HG03354 (cell line): Measurements from ENCODE around the gene KBTBD12.

ENCODE experiments used
- ATAC-seq: cut with Tn5 transposase; IDR thresholded peaks from one replicate; pipeline ENCODE4 v1.9.1; 2021; ENCODE audit warnings: mild to moderate bottlenecking; ENCODE audit not compliant: unreplicated experiment, poor library complexity, severe bottlenecking

KBTBD12 gene

GRCh38 chr3:127948211-127948610 is 33.2 kb downstream of the KBTBD12 start:
- ATAC-seq, result no peak

DNA sequence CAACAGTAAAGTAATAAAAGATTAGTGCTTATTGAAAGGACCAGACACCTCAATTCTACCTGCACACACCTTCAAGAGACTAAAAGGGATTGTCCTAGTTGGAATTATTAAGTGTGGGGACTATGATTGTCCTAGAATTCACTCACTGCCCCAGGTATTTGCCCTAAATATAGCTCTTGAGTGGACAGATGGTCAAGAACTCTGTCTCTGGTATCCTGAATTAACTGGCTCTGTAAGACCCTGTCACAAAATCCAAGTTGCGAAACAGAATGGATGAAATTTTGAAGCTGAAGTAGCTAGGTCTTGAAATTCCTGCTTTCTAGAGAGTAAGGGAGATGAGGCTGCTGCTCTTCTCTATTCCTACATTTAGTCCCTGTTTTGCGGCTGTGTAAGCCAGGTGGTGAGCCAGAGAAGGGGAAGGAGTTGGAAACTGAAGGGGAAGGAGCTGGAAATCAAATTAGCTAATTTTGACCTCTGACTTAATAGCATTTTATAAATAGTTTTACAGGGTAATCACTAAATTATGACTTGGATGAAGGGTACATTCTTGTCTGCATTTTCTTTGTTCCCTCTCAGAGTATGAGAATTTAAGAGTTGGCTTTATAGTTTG is 34.5 kb downstream of the KBTBD12 start:
- ATAC-seq, result no peak

GRCh38 chr3:127951276-127951675 is 36.2 kb downstream of the KBTBD12 start:
- ATAC-seq, result no peak

GRCh38 chr3:127953091-127954035 is 38.3 kb downstream of the KBTBD12 start:
- no peak for ATAC-seq

DNA sequence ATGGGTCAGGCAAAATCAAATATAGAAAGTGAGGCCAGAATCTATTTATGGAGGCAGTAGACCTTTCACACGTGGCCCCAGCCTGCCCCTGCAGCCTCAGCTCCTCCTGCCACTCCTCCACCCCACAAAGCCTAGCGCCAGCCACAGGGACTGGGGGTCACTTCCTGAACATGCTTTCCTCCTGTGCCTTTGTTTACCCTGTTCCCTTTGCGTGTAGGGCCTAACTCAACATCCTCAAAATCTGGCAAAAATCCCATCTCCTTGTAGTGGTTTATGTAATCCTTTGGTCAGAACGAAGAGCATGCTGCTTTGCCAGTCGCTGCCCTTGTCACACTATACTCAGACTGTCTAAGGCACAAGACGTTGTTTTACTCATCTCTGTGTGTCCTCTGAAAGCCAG is 39.6 kb downstream of the KBTBD12 start:
- ATAC-seq, result no peak

GRCh38 chr3:127955728-127956127 is 40.7 kb downstream of the KBTBD12 start:
- ATAC-seq, result no peak

- no peak for ATAC-seq
Measured at GRCh38 chr3:127959041-127959440, 44.0 kb downstream of the KBTBD12 start.

DNA sequence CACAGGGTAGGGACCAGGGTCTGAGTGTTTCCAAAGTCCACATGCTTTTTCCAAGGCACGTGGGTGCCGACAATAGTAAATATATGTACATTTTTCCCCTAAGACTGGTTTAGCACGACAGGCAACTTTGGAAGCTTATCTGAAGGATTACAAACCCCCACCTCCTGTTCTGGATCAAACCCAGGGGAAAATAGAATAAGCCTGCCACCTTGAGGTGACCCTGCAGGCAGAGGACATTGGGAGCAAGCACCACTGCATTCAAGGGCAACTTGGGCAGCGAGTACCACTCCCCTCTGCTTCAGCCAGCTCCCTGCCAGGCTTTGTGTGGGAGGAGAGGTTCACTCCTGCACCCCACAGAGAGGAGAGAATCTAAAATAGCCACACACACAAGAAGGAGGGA is 44.8 kb downstream of the KBTBD12 start:
- ATAC-seq, result no peak

DNA sequence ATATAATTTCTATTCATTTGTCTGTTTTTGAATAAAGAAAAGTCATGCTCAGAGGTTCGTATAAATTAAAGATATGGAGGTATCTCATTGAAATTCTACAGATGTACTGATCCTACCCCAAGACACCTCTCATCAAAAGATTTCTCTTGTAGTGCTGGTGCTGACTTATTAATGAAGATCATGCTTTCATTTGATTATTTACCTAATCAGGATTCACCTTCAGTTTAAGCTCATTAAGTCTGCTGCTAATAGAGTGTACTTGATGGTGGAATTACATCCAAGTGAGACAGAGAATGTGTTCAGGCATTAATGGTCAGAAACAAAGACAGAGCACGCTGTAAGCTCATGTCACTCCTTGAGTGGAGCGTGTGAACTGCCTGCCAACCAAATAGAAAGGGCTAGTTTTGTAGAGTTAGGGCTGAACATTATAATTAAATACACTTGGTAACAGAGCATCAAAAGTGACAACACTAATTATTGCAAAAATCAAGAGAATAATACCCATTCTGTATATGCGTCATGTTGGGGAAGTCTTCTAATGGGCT is 45.5 kb downstream of the KBTBD12 start:
- no peak for ATAC-seq

- no peak for ATAC-seq
Measured at GRCh38 chr3:127961124-127961523, 46.1 kb downstream of the KBTBD12 start.

- no peak for ATAC-seq
Measured at GRCh38 chr3:127961963-127962362, 46.9 kb downstream of the KBTBD12 start.

DNA sequence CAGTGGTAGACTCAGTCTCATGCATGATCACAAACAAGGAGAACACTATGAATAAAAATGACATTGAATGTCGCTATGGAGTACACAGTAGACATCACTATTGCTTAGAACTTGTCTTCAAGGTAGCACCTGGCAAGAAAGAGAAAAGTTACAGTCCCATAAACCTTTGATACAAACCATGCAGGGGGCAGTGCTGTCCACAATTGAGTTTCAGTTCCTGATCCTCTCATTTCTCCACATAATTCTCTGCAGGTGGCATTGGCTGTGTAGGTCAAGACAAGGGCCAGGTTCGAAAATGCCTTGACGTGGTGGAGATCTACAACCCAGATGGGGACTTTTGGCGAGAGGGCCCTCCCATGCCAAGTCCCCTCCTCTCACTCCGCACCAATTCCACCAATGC is 47.9 kb downstream of the KBTBD12 start:
- ATAC-seq, result no peak

- ATAC-seq, result no peak
Measured at GRCh38 chr3:127964053-127964452, 49.0 kb downstream of the KBTBD12 start.

DNA sequence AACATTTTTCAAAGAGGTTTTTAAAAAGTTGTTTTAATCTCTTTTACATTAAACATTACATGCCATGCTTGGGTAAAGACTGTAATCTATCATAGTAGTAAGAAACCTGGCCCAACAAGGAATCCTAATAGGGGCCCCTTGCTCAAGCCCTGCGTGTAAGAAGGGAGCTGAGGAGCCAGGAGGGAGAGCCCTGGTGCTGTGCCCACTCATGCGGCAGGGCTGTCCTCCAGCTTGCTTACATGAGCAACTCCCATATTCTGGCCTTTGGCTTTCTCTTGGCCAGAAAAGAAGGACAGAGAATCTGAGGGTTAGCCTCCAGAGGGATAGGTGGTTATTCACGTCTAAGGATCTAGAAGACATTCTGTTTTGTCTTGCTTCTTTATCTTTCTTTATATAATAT is 49.8 kb downstream of the KBTBD12 start:
- no peak for ATAC-seq

DNA sequence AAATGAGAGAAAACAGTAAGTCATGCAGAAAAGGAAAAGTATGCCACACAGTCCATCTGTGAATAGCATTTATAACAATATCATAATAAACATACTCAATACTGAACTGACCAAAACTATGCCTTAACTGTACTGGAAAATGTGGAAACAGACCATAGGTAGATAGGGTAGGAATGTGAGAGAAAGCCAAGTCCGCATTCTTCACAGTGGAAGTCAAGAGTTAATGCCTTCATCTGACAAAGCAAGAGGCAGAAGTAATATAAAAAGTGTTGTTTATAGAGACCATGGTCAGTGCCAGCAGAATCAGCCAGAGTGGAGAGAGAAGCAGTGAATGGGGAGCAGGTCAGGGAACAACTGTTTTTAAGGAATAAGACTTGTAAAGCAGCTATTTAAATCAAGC is 52.3 kb downstream of the KBTBD12 start:
- no peak for ATAC-seq

GRCh38 chr3:127970966-127971592 is 56.0 kb downstream of the KBTBD12 start:
- ATAC-seq, result no peak

GRCh38 chr3:127974226-127974625 is 59.2 kb downstream of the KBTBD12 start:
- no peak for ATAC-seq

DNA sequence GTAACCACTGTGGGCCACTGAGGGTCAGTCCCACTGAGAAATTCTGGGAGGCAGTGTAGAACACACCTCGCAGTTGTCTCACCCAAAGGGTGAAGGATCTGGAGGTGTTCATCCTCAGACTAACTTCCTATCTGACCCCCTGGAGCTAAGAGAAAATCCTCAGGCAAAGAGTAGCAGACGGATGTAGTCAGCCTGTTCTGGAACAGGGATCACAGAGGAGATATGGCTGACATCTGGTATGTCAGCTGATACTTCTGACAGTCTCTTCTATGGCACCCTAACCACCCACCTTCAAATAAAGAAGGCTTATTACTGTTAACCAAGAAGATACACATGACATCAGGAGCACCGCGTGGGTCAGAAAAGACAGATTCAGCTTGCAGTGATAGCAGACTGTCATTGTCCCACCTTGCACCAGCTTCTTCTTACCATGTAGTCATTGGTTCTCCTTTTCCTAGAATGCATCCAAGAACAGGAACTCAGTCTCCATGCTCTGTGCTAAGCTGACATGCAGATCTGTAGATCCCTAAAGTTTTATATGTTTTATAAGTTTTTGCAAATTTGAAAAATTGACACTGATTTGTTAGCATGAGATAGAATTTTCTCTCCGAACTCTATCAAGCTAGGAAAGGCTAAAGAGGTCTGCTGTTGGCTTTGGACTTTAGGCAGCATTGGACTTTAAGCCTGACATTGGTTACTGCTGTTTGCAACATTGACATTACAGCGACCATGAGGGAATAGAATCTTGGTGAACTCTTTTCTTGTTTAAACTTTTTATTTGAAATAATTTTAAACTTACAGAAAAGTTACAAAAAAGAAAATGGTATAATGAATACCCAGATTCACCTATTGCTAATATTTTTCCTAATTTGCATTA is 60.4 kb downstream of the KBTBD12 start:
- no peak for ATAC-seq

DNA sequence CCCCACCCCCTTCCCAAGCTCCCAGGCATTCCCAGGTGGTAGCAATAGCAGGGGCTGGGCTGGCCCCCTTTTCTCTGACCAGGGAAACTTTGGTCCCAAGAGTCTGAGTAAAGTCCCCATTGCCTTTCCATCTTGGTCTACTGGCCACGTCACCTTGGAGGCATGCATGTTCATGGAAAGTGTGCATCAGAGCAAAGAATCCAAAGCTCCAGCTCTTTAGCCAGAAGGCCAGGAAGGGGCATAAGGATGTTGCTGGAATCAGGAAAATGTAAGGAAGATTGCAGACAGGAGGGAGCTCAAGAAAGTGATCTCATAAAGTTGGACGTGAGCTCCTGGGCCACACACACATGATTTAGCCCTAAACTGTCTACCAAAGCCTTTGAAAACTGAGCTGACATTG is 63.6 kb downstream of the KBTBD12 start:
- ATAC-seq, result no peak

- ATAC-seq, result no peak
Measured at GRCh38 chr3:127979473-127979872, 64.4 kb downstream of the KBTBD12 start.
